ENCODE data around the gene VSIG10L2.
A peak's percentile ranks its signal among the peaks of the same experiment; 100 is the strongest.

Gene VSIG10L2

GRCh38 chr11:125945797-125946520 lies at the start of gene VSIG10L2:
Gene VSIG10L2, plus strand, starts transcription at chr11:125946044. Its CDS starts 12 bp downstream, at chr11:125946056.
- DNase-seq (ENCODE audit: extremely low read depth, low read depth): no peak
- no peak within 1 kb of the TSS for H3K4me3 ChIP-seq (replicated peaks; ENCODE audit: low read depth, low read length)
- TF ChIP-seq CTCF (IDR thresholded peaks at IDR 0.05; ENCODE audit: low read depth, low read length, missing control alignments): no peak

- H3K4me3 ChIP-seq (replicated peaks; ENCODE audit: low read depth, low read length): peak overlapping the region; percentile 90
- TF ChIP-seq CTCF (IDR thresholded peaks at IDR 0.05; ENCODE audit: low read depth, low read length, missing control alignments): no peak
These were observed 44.0 kb upstream of the VSIG10L2 start for GRCh38 chr11:125901872-125902271.

GRCh38 chr11:125902277-125902926 lies 43.4 kb upstream of the VSIG10L2 start:
- no peak for TF ChIP-seq CTCF (IDR thresholded peaks at IDR 0.05; ENCODE audit: low read depth, low read length, missing control alignments)
- no peak for DNase-seq (ENCODE audit: extremely low read depth, low read depth)
- peak overlapping the region; percentile 90 for H3K4me3 ChIP-seq (replicated peaks; ENCODE audit: low read depth, low read length)

More at GRCh38 chr11:125901872-125902271, 44.0 kb upstream of the VSIG10L2 start:
- no peak for DNase-seq (ENCODE audit: extremely low read depth, low read depth)

GRCh38 chr11:125902927-125903710 lies 42.7 kb upstream of the VSIG10L2 start, which contains the start of gene PUS3:
Gene PUS3, minus strand, starts transcription at chr11:125903206. Its CDS starts 6,922 bp downstream, at chr11:125896284.
- no peak for TF ChIP-seq CTCF (IDR thresholded peaks at IDR 0.05; ENCODE audit: low read depth, low read length, missing control alignments)
- DNase-seq (ENCODE audit: extremely low read depth, low read depth): peak; percentile 36
- H3K4me3 ChIP-seq (replicated peaks; ENCODE audit: low read depth, low read length): peak within 1 kb of the TSS; percentile 90

GRCh38 chr11:125903711-125904659 lies 41.9 kb upstream of the VSIG10L2 start, which contains the start of gene DDX25:
Gene DDX25, plus strand, starts transcription at chr11:125904508. Its CDS starts 10 bp downstream, at chr11:125904518.
- no peak for DNase-seq (ENCODE audit: extremely low read depth, low read depth)
- no peak for TF ChIP-seq CTCF (IDR thresholded peaks at IDR 0.05; ENCODE audit: low read depth, low read length, missing control alignments)
- no peak within 1 kb of the TSS for H3K4me3 ChIP-seq (replicated peaks; ENCODE audit: low read depth, low read length)

GRCh38 chr11:125904678-125905077 lies 41.2 kb upstream of the VSIG10L2 start:
- H3K4me3 ChIP-seq (replicated peaks; ENCODE audit: low read depth, low read length): no peak overlapping the region
- no peak for TF ChIP-seq CTCF (IDR thresholded peaks at IDR 0.05; ENCODE audit: low read depth, low read length, missing control alignments)
- DNase-seq (ENCODE audit: extremely low read depth, low read depth): no peak
